HL-60 (cell line): ENCODE data around the gene CSAD.

Experiments used
- DNase-seq, 2 experiments: peaks; one replicate each; pipeline ENCODE4 v3.0.0-alpha.2; 2010 to 2020; ENCODE audit warnings: low read depth in 1 of 2, low spot score in 1 of 2
- H3K27ac ChIP-seq: fragments of 250-450 bp; sonication (Bioruptor Pico); replicated peaks from 2 replicates; pipeline ENCODE4 v1.5.1; 2020; ENCODE audit warnings: mild to moderate bottlenecking, moderate library complexity
- H3K27me3 ChIP-seq: fragments of 250-450 bp; sonication (Bioruptor Pico); 2 replicates; pipeline ENCODE4 v1.5.1; 2021; ENCODE audit warnings: mild to moderate bottlenecking, moderate library complexity; ENCODE audit not compliant: insufficient read depth, poor library complexity, severe bottlenecking
- H3K4me3 ChIP-seq: replicated peaks from 2 replicates; pipeline ENCODE4 v1.5.1; 2011; ENCODE audit warnings: mild to moderate bottlenecking, control low read depth, low read length; ENCODE audit not compliant: insufficient read depth
- GABPA ChIP-seq: IDR thresholded peaks from 2 replicates; pipeline ENCODE4 v1.6.1; 2012; ENCODE audit warnings: low read depth
- POLR2AphosphoS5 ChIP-seq: IDR thresholded peaks from 2 replicates; pipeline ENCODE4 v1.6.1; 2012; ENCODE audit warnings: low read depth
- SPI1 ChIP-seq: IDR thresholded peaks from 2 replicates; pipeline ENCODE4 v1.6.1; 2012; ENCODE audit warnings: low read depth, mild to moderate bottlenecking, borderline replicate concordance
- TF ChIP-seq, protein P1 (sequence below): IDR thresholded peaks from 2 replicates; pipeline ENCODE4 v1.6.1; 2012; ENCODE audit warnings: low read depth; ENCODE audit not compliant: insufficient replicate concordance
- TF ChIP-seq, protein P2 (sequence below): IDR thresholded peaks from one replicate; pipeline ENCODE4 v1.5.1; 2011; ENCODE audit warnings: low read length, control low read depth, inconsistent platforms; ENCODE audit not compliant: insufficient read depth

Gene CSAD

DNA sequence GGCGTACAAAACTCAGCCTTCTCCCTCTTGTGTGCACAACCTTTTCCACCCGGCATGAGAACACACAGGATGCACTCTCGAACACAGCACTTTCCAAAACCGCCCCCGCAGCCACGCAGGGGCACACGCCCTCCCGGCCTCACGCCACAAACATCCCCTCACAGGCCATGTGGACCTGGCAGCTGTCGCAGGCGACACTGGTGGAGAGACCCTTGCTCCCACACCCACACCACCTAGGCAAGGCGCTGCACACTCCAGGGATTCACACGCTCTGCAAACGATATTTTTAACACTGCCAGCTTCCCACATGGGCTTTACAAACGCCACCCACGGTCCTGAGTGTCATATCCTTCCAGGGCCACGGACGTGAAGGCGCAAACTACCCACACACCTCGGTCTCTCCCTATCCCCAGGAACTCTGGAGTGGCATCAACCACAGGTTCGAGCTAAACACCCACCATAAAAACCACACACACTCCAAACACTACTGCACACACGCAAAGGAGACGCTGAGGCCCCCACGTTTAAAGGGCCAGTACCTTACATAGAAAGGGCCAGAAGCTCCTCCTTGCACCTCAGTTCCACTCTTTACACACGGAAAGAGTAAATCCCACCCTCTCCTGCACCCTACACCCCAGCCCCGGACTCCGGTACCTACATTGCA lies 38.7 kb upstream of the CSAD start:
- H3K27ac ChIP-seq: peak overlapping the region; percentile 48
- no peak for TF ChIP-seq POLR2AphosphoS5
- TF ChIP-seq, protein P1, sequence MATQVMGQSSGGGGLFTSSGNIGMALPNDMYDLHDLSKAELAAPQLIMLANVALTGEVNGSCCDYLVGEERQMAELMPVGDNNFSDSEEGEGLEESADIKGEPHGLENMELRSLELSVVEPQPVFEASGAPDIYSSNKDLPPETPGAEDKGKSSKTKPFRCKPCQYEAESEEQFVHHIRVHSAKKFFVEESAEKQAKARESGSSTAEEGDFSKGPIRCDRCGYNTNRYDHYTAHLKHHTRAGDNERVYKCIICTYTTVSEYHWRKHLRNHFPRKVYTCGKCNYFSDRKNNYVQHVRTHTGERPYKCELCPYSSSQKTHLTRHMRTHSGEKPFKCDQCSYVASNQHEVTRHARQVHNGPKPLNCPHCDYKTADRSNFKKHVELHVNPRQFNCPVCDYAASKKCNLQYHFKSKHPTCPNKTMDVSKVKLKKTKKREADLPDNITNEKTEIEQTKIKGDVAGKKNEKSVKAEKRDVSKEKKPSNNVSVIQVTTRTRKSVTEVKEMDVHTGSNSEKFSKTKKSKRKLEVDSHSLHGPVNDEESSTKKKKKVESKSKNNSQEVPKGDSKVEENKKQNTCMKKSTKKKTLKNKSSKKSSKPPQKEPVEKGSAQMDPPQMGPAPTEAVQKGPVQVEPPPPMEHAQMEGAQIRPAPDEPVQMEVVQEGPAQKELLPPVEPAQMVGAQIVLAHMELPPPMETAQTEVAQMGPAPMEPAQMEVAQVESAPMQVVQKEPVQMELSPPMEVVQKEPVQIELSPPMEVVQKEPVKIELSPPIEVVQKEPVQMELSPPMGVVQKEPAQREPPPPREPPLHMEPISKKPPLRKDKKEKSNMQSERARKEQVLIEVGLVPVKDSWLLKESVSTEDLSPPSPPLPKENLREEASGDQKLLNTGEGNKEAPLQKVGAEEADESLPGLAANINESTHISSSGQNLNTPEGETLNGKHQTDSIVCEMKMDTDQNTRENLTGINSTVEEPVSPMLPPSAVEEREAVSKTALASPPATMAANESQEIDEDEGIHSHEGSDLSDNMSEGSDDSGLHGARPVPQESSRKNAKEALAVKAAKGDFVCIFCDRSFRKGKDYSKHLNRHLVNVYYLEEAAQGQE: no peak
- peak overlapping the region; percentile 54 for H3K4me3 ChIP-seq
- peak in 1 of 2 experiments; percentile 60 for DNase-seq
- H3K27me3 ChIP-seq: no peaks in the 10 kb centered on the region

DNA sequence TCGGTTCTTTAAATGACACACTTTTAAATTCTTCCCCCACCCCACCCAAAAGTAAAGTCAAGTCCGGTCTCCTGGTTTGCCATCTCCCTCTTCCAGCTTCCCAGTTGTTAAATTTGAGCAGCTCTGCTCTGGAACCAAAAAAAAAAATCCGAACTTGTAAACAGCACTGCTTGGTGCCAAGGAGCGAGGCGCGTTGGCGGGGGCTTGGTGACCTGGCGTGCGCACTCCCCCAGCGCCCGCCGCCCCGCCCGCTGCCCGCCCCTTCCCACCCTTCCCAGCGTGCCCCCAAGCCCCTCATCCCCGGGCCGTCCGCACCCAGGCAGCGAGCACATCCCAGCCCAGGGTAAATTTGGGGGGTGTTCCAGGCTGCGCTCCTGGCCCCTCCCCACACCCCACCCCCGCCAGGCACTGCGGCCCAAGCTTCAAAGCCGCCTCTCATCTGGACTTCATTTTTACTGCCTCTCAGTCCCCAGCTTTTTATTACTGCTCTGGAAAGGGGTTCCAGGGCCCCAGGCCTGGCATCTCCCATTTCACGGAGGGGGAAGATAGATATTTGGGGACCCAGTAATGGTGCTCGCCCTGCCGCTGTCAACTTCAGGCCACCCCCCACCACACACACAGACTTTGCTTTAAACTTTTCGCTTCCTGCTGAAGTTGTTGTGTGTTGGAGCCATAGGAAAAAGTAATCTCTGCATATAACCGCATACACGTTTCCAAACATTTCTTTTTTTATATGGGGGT lies 38.0 kb upstream of the CSAD start:
- Histone ChIP-seq H3K27me3 (no peaks in the 10 kb centered on the region), H3K27ac (no peak overlapping the region; the same call in 1 of the 2 replicates), H3K4me3 (no peak overlapping the region)
- TF ChIP-seq GABPA (no peak), SPI1 (no peak), POLR2AphosphoS5 (no peak)
- TF ChIP-seq, protein P1: no peak
- TF ChIP-seq, protein P2, sequence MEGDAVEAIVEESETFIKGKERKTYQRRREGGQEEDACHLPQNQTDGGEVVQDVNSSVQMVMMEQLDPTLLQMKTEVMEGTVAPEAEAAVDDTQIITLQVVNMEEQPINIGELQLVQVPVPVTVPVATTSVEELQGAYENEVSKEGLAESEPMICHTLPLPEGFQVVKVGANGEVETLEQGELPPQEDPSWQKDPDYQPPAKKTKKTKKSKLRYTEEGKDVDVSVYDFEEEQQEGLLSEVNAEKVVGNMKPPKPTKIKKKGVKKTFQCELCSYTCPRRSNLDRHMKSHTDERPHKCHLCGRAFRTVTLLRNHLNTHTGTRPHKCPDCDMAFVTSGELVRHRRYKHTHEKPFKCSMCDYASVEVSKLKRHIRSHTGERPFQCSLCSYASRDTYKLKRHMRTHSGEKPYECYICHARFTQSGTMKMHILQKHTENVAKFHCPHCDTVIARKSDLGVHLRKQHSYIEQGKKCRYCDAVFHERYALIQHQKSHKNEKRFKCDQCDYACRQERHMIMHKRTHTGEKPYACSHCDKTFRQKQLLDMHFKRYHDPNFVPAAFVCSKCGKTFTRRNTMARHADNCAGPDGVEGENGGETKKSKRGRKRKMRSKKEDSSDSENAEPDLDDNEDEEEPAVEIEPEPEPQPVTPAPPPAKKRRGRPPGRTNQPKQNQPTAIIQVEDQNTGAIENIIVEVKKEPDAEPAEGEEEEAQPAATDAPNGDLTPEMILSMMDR: no peak
- no peak for DNase-seq

DNA sequence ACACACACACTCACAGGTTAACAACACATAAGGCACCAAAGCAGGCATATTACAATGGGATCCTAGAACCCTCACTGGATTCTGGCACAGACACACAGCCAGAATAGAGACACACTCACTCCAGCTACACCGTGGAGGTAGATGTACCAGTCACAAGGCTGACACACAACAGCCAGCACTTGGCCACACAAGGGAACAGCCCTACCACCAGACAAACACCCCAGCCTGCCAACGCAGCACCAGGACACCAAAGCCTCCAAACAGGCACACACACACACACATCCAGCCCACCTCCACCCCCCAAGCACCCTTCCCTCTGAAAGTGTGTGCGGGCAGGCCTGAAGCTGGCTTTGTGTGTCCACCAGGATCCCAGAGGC lies 37.2 kb upstream of the CSAD start:
- no peak overlapping the region for H3K4me3 ChIP-seq
- no peak for DNase-seq
- TF ChIP-seq, protein P1: no peak
- TF ChIP-seq, protein P2: no peak
- TF ChIP-seq SPI1 (no peak), GABPA (no peak), POLR2AphosphoS5 (no peak)
- no peak overlapping the region for H3K27ac ChIP-seq
- H3K27me3 ChIP-seq: no peaks in the 10 kb centered on the region
